CD4-positive, alpha-beta memory T cell (primary cell): ENCODE measurements around the gene MBD3L3. TPM values are rescaled to one million over a fixed set of nuclear protein-coding genes. Genes with fewer than 3 reads are reported as not detected.
"Not testable (repeated sequence)": the region's sequence is repeated elsewhere in the genome, so short reads cannot be mapped to it uniquely, and the experiment has no call there.

Source experiments
- CTCF ChIA-PET: fragments of 350-600 bp; sonication (Branson Sonifier 250); formaldehyde crosslinking; loops from one replicate; lab custom pipeline; 2021; ENCODE audit warnings: inconsistent platforms; ENCODE audit not compliant: partially characterized antibody; lab: Charles Lee
- POLR2A ChIA-PET: fragments of 350-600 bp; sonication (Branson Sonifier 250); formaldehyde crosslinking; loops from one replicate; lab custom pipeline; 2021; ENCODE audit not compliant: partially characterized antibody; lab: Charles Lee
- DNase-seq, 5 donors: peaks; one replicate each; pipeline versions ENCODE4 v3.0.0 to v3.0.0-alpha.2; 2020 to 2022; ENCODE audit warnings: mixed read lengths in 1 of 5
- H3K27ac ChIP-seq: one replicate; pipeline ENCODE4 v1.7.0; 2013; ENCODE audit warnings: low read depth, low read length
- H3K27me3 ChIP-seq: 2 replicates; pipeline ENCODE4 v1.7.0; 2013; ENCODE audit warnings: mild to moderate bottlenecking, low read length, moderate library complexity; ENCODE audit not compliant: insufficient read depth
- H3K36me3 ChIP-seq: 2 replicates; pipeline ENCODE4 v1.7.0; 2013; ENCODE audit warnings: mild to moderate bottlenecking, low read length, moderate library complexity; ENCODE audit not compliant: insufficient read depth
- H3K4me1 ChIP-seq: 2 replicates; pipeline ENCODE4 v1.7.0; 2013; ENCODE audit warnings: mild to moderate bottlenecking, low read length, moderate library complexity; ENCODE audit not compliant: insufficient read depth
- H3K4me3 ChIP-seq, 2 donors: one replicate each; pipeline ENCODE4 v1.7.0; 2013; ENCODE audit warnings: low read length in 2 of 2, mild to moderate bottlenecking in 1 of 2
- H3K9me3 ChIP-seq, 2 donors: one replicate each; pipeline ENCODE4 v1.7.0; 2013; ENCODE audit warnings: low read length in 2 of 2, control low read depth in 1 of 2; ENCODE audit not compliant: control insufficient read depth in 1 of 2
- H3K27ac Mint-ChIP-seq, 7 donors: one replicate each; pipeline ENCODE4 v1.8.0; 2020 to 2021; ENCODE audit warnings: mixed read lengths in 7 of 7, mild to moderate bottlenecking in 6 of 7, inconsistent platforms in 3 of 7, moderate library complexity in 3 of 7
- H3K27me3 Mint-ChIP-seq, 2 donors: one replicate each; pipeline ENCODE4 v1.8.0; 2020 to 2021; ENCODE audit warnings: mixed read lengths in 2 of 2
- H3K36me3 Mint-ChIP-seq, 2 donors: one replicate each; pipeline ENCODE4 v1.8.0; 2020 to 2021; ENCODE audit warnings: mixed read lengths in 2 of 2, inconsistent platforms in 1 of 2, mild to moderate bottlenecking in 1 of 2
- H3K4me1 Mint-ChIP-seq, 4 donors: one replicate each; pipeline ENCODE4 v1.8.0; 2020 to 2021; ENCODE audit warnings: mixed read lengths in 4 of 4, mild to moderate bottlenecking in 1 of 4
- H3K4me3 Mint-ChIP-seq, 8 donors: one replicate each; pipeline ENCODE4 v1.8.0; 2020 to 2021; ENCODE audit warnings: mixed read lengths in 8 of 8, mild to moderate bottlenecking in 7 of 8, moderate library complexity in 6 of 8, inconsistent platforms in 3 of 8
- H3K9me3 Mint-ChIP-seq, 8 donors: one replicate each; pipeline ENCODE4 v1.8.0; 2020 to 2021; ENCODE audit warnings: mixed read lengths in 8 of 8, mild to moderate bottlenecking in 5 of 8, inconsistent platforms in 3 of 8, moderate library complexity in 1 of 8
- intact Hi-C: fragments of 100-400 bp; cut with micrococcal nuclease; formaldehyde crosslinking; loops from one replicate; pipeline ENCODE4 v1.15.1; 2023
- polyA plus RNA-seq, 2 donors: library from polyadenylated mRNA; unstranded; fragments of 300-500 nt; fragmentation: Illumina TruSeq; gene quantifications; one replicate each; pipeline ENCODE4 v1.2.3, GENCODE V29; 2021
- total RNA-seq, 2 experiments: library from RNA; stranded (reverse); gene quantifications; one replicate each; pipeline ENCODE4 v1.2.3, GENCODE V29; 2021

The MBD3L3 gene
- total and polyA plus RNA-seq, 4 experiments from 2014 or later: not detected

GRCh38 chr19:7052896-7053295 is 5.6 kb downstream of the MBD3L3 start:
- intact Hi-C loops, POLR2A ChIA-PET, CTCF ChIA-PET: not testable (repeated sequence)

GRCh38 chr19:7051421-7051820 is 7.1 kb downstream of the MBD3L3 start:
- POLR2A ChIA-PET, H3K4me3 ChIP-seq, H3K4me1 Mint-ChIP-seq, H3K9me3 ChIP-seq, H3K27me3 Mint-ChIP-seq, H3K36me3 Mint-ChIP-seq, H3K36me3 ChIP-seq, intact Hi-C loops, H3K4me1 ChIP-seq, CTCF ChIA-PET, H3K27ac Mint-ChIP-seq, H3K27ac ChIP-seq, DNase-seq, H3K9me3 Mint-ChIP-seq, H3K27me3 ChIP-seq, H3K4me3 Mint-ChIP-seq: not testable (repeated sequence)

More at GRCh38 chr19:7052896-7053295, 5.6 kb downstream of the MBD3L3 start:
- H3K9me3 ChIP-seq, H3K27ac Mint-ChIP-seq, H3K36me3 Mint-ChIP-seq, H3K4me1 ChIP-seq, H3K27ac ChIP-seq, H3K4me3 ChIP-seq, H3K9me3 Mint-ChIP-seq, DNase-seq, H3K36me3 ChIP-seq, H3K27me3 Mint-ChIP-seq, H3K4me1 Mint-ChIP-seq, H3K27me3 ChIP-seq, H3K4me3 Mint-ChIP-seq: not testable (repeated sequence)

GRCh38 chr19:7049021-7049420 is 9.5 kb downstream of the MBD3L3 start, which contains the start of gene MBD3L2:
TSS of gene MBD3L2 (plus strand) at chr19:7049321. CDS start at chr19:7049374, 53 bp downstream.
- H3K27ac Mint-ChIP-seq, CTCF ChIA-PET: not testable (repeated sequence)

GRCh38 chr19:7041563-7041962 is 16.9 kb downstream of the MBD3L3 start:
- H3K36me3 ChIP-seq, H3K4me3 Mint-ChIP-seq, H3K9me3 ChIP-seq, H3K27me3 ChIP-seq, H3K27me3 Mint-ChIP-seq, H3K27ac Mint-ChIP-seq, CTCF ChIA-PET, intact Hi-C loops, POLR2A ChIA-PET, H3K9me3 Mint-ChIP-seq, H3K27ac ChIP-seq, H3K4me1 Mint-ChIP-seq, H3K4me3 ChIP-seq, DNase-seq, H3K36me3 Mint-ChIP-seq, H3K4me1 ChIP-seq: not testable (repeated sequence)

More at GRCh38 chr19:7049021-7049420, 9.5 kb downstream of the MBD3L3 start, which contains the start of gene MBD3L2:
- H3K9me3 Mint-ChIP-seq, H3K9me3 ChIP-seq, H3K4me1 Mint-ChIP-seq, H3K4me1 ChIP-seq, H3K4me3 Mint-ChIP-seq, H3K4me3 ChIP-seq, H3K36me3 ChIP-seq, H3K27me3 ChIP-seq, H3K27me3 Mint-ChIP-seq, POLR2A ChIA-PET, intact Hi-C loops, DNase-seq, H3K36me3 Mint-ChIP-seq, H3K27ac ChIP-seq: not testable (repeated sequence)

- H3K4me3 ChIP-seq, H3K4me1 Mint-ChIP-seq, intact Hi-C loops, CTCF ChIA-PET, H3K27ac Mint-ChIP-seq, H3K4me1 ChIP-seq, H3K27me3 ChIP-seq, H3K36me3 Mint-ChIP-seq, H3K36me3 ChIP-seq, H3K27me3 Mint-ChIP-seq, H3K9me3 ChIP-seq, POLR2A ChIA-PET, H3K9me3 Mint-ChIP-seq, H3K4me3 Mint-ChIP-seq, DNase-seq, H3K27ac ChIP-seq: not testable (repeated sequence)
Observed at GRCh38 chr19:7040079-7040478, 18.4 kb downstream of the MBD3L3 start, which contains the start of gene MBD3L4. TSS of gene MBD3L4 (minus strand) at chr19:7040179. CDS start at chr19:7040144, 35 bp downstream.

GRCh38 chr19:7030278-7030677 is 28.2 kb downstream of the MBD3L3 start, which contains the start of gene MBD3L5:
TSS of gene MBD3L5 (plus strand) at chr19:7030578. CDS start at chr19:7030612, 34 bp downstream.
- H3K4me3 Mint-ChIP-seq, H3K27ac Mint-ChIP-seq, H3K4me1 Mint-ChIP-seq, POLR2A ChIA-PET, H3K9me3 Mint-ChIP-seq, CTCF ChIA-PET, H3K27me3 ChIP-seq, H3K9me3 ChIP-seq, H3K4me3 ChIP-seq, intact Hi-C loops, H3K27me3 Mint-ChIP-seq, DNase-seq, H3K4me1 ChIP-seq, H3K36me3 Mint-ChIP-seq, H3K36me3 ChIP-seq, H3K27ac ChIP-seq: not testable (repeated sequence)

- CTCF ChIA-PET, POLR2A ChIA-PET, H3K4me3 ChIP-seq, H3K27ac ChIP-seq, DNase-seq, H3K9me3 ChIP-seq, H3K27ac Mint-ChIP-seq, intact Hi-C loops, H3K4me3 Mint-ChIP-seq, H3K27me3 Mint-ChIP-seq, H3K4me1 ChIP-seq, H3K27me3 ChIP-seq, H3K9me3 Mint-ChIP-seq, H3K4me1 Mint-ChIP-seq, H3K36me3 Mint-ChIP-seq, H3K36me3 ChIP-seq: not testable (repeated sequence)
Observed at GRCh38 chr19:7028790-7029189, 29.7 kb downstream of the MBD3L3 start.

- POLR2A ChIA-PET, H3K36me3 ChIP-seq, H3K4me3 ChIP-seq, H3K27me3 ChIP-seq, DNase-seq, H3K27ac Mint-ChIP-seq, H3K4me1 Mint-ChIP-seq, H3K9me3 ChIP-seq, H3K4me3 Mint-ChIP-seq, H3K27me3 Mint-ChIP-seq, H3K36me3 Mint-ChIP-seq, H3K27ac ChIP-seq, CTCF ChIA-PET, intact Hi-C loops, H3K4me1 ChIP-seq, H3K9me3 Mint-ChIP-seq: not testable (repeated sequence)
Observed at GRCh38 chr19:7021331-7021730, 37.1 kb downstream of the MBD3L3 start, which contains the start of gene MBD3L2B. TSS of gene MBD3L2B (minus strand) at chr19:7021431. CDS start at chr19:7021397, 34 bp downstream.
